Colonic mucosa (tissue), 4 donors: Measurements from ENCODE around the gene PSMD10. TPM values are rescaled to one million over a fixed set of nuclear protein-coding genes. Genes with fewer than 3 reads are reported as not detected.

Source experiments
- DNase-seq: peaks from one replicate; pipeline ENCODE4 v3.0.0-alpha.2; 2020
- H3K27ac ChIP-seq: fragments of 200-600 bp; one replicate; pipeline ENCODE4 v1.8.0; 2021
- H3K27me3 ChIP-seq: fragments of 200-600 bp; one replicate; pipeline ENCODE4 v1.8.0; 2021
- H3K36me3 ChIP-seq: fragments of 200-600 bp; one replicate; pipeline ENCODE4 v1.8.0; 2021
- H3K4me1 ChIP-seq: fragments of 200-600 bp; one replicate; pipeline ENCODE4 v1.8.0; 2021; ENCODE audit warnings: mild to moderate bottlenecking
- H3K4me3 ChIP-seq: fragments of 200-600 bp; one replicate; pipeline ENCODE4 v1.8.0; 2021
- H3K9ac ChIP-seq, 2 donors: one replicate each; pipeline ENCODE4 v1.7.0; 2013; ENCODE audit warnings: control low read depth in 2 of 2, low read depth in 2 of 2, low read length in 2 of 2
- H3K9me3 ChIP-seq: fragments of 200-600 bp; one replicate; pipeline ENCODE4 v1.8.0; 2021
- CTCF ChIP-seq: fragments of 200-600 bp; IDR thresholded peaks from one replicate; pipeline ENCODE4 v1.8.0; 2022; ENCODE audit warnings: antibody characterized with exemption, mild to moderate bottlenecking
- intact Hi-C: fragments of 100-400 bp; cut with DNase I; formaldehyde crosslinking; loops from one replicate; pipeline ENCODE4 v1.14.1; 2022
- total RNA-seq, 2 donors: library from RNA; stranded (reverse); fragmentation: NEBNext Ultra II Directional in 1 of 2; extraction: Animal tissue kit (Norgen Biotek cat#: 25700) in 1 of 2; gene quantifications; one replicate each; pipeline ENCODE4 v1.2.1, GENCODE V29; 2021
- donor health status: healthy.
- donor health status: DM: no; HTN: no; CAD: no.
- donor health status: DM: no; HTN: no; CAD: no.

The PSMD10 gene
- total RNA-seq, 2 donors from 2014 or later = 44.2 to 48.6 TPM

- H3K4me1 ChIP-seq = no peaks in the 10 kb centered on the region
- intact Hi-C loops = no loop called here
- no peaks in the 10 kb centered on the region for H3K9me3 ChIP-seq
- no peaks in the 10 kb centered on the region for H3K36me3 ChIP-seq
- no peak for TF ChIP-seq CTCF
- H3K9ac ChIP-seq = no peak overlapping the region
- no peak for DNase-seq
- H3K4me3 ChIP-seq = no peak overlapping the region
- H3K27ac ChIP-seq = no peak overlapping the region
- H3K27me3 ChIP-seq = no peaks in the 10 kb centered on the region
These were observed 31.5 kb downstream of the PSMD10 start for GRCh38 chrX:108059801-108060200.

- TF ChIP-seq CTCF = no peak
- no peaks in the 10 kb centered on the region for H3K4me1 ChIP-seq
- H3K27ac ChIP-seq = no peak overlapping the region
- no peaks in the 10 kb centered on the region for H3K27me3 ChIP-seq
- no peak for DNase-seq
- no peak overlapping the region for H3K4me3 ChIP-seq
- H3K36me3 ChIP-seq = no peaks in the 10 kb centered on the region
- H3K9ac ChIP-seq = no peak overlapping the region
- intact Hi-C loops = no loop called here
- H3K9me3 ChIP-seq = no peaks in the 10 kb centered on the region
These were observed 35.8 kb downstream of the PSMD10 start for GRCh38 chrX:108055546-108055945.

- intact Hi-C loops = no loop called here
- no peaks in the 10 kb centered on the region for H3K4me1 ChIP-seq
- DNase-seq = no peak
These were observed 38.1 kb downstream of the PSMD10 start for GRCh38 chrX:108053218-108053617.

GRCh38 chrX:108049649-108050048 lies 41.7 kb downstream of the PSMD10 start:
- no peak overlapping the region for H3K9ac ChIP-seq
- intact Hi-C loops = no loop called here
- H3K27ac ChIP-seq = no peak overlapping the region
- DNase-seq = no peak
- H3K4me1 ChIP-seq = no peaks in the 10 kb centered on the region
- no peaks in the 10 kb centered on the region for H3K36me3 ChIP-seq
- H3K9me3 ChIP-seq = no peaks in the 10 kb centered on the region
- H3K4me3 ChIP-seq = no peak overlapping the region
- no peak for TF ChIP-seq CTCF
- H3K27me3 ChIP-seq = no peaks in the 10 kb centered on the region

More at GRCh38 chrX:108053218-108053617, 38.1 kb downstream of the PSMD10 start:
- no peaks in the 10 kb centered on the region for H3K27me3 ChIP-seq
- no peaks in the 10 kb centered on the region for H3K36me3 ChIP-seq
- no peak overlapping the region for H3K4me3 ChIP-seq
- H3K9ac ChIP-seq = no peak overlapping the region
- no peaks in the 10 kb centered on the region for H3K9me3 ChIP-seq
- no peak for TF ChIP-seq CTCF
- H3K27ac ChIP-seq = no peak overlapping the region

- Histone ChIP-seq H3K27ac (no peak within 1 kb of the TSS), H3K4me3 (no peak within 1 kb of the TSS), H3K27me3 (no peaks in the 10 kb centered on the region), H3K9ac (no peak within 1 kb of the TSS), H3K36me3 (no peaks in the 10 kb centered on the region), H3K9me3 (no peaks in the 10 kb centered on the region), H3K4me1 (no peaks in the 10 kb centered on the region)
- intact Hi-C loops = no loop called here
- no peak for TF ChIP-seq CTCF
- no peak for DNase-seq
These were observed 46.6 kb downstream of the PSMD10 start, which contains the start of gene VSIG1 for GRCh38 chrX:108044554-108045256. TSS of gene VSIG1 (plus strand) at chrX:108045065. CDS start at chrX:108045131, 66 bp downstream.
